K562 (cell line): Measurements from ENCODE around the gene COL23A1. TPM values are rescaled to one million over a fixed set of nuclear protein-coding genes. Genes with fewer than 3 reads are reported as not detected.

Source experiments
- ATAC-seq: fragments of 200-7000 bp; cut with Tn5 transposase; 3 replicates; pipeline ENCODE4 v1.9.1; 2020; ENCODE audit warnings: moderate library complexity
- BruUV-seq: library from RNA; stranded (reverse); fragments of 400-500 nt; replicated peaks from 2 replicates; lab custom pipeline; 2021; lab: Mats Ljungman, UMichigan
- CTCF ChIA-PET: fragments of 300-600 bp; formaldehyde crosslinking; extraction: SDS; loops from one replicate; lab custom pipeline; 2021; ENCODE audit warnings: low intra/inter-chr PET ratio; lab: Yijun Ruan, JAX
- POLR2A ChIA-PET: fragments of 300-600, 350-650 bp; sonication (Branson Sonifier 250); formaldehyde crosslinking; extraction: SDS; loops from one replicate; lab custom pipeline; 2021; ENCODE audit warnings: antibody characterized with exemption, inconsistent platforms; lab: Yijun Ruan, JAX
- DNase-seq, 4 experiments: peaks; one replicate each; pipeline versions ENCODE4 v3.0.0 to v3.0.0-alpha.2; 2011 to 2018; ENCODE audit warnings: low spot score in 3 of 4, mixed read lengths in 3 of 4; ENCODE audit errors: extremely low read depth in 1 of 4
- FAIRE-seq: peaks from 2 replicates; lab custom pipeline; 2011; peaks lifted over from hg19 to GRCh38; lab: Jason Lieb, UNC
- H2AFZ ChIP-seq: 2 replicates; pipeline ENCODE4 v1.6.0; 2011; ENCODE audit warnings: low read depth, low read length, control low read depth, inconsistent platforms
- H3K27ac ChIP-seq: fragments of 200-600 bp; 3 replicates; pipeline ENCODE4 v1.8.0; 2011; ENCODE audit warnings: low read depth, mild to moderate bottlenecking, control low read depth, inconsistent platforms, low read length, moderate library complexity, mixed read lengths; ENCODE audit errors: extremely low read depth
- H3K27me3 ChIP-seq, 2 experiments: fragments of 300-600 bp in 1 of 2; 2 replicates in 1 of 2; 3 replicates in 1 of 2; pipeline versions ENCODE4 v1.6.0 to v1.8.0; 2011; ENCODE audit warnings: inconsistent platforms in 2 of 2, low read length in 2 of 2, mild to moderate bottlenecking in 1 of 2, mixed read lengths in 1 of 2, moderate library complexity in 1 of 2; ENCODE audit not compliant: control insufficient read depth in 2 of 2, insufficient read depth in 2 of 2
- H3K36me3 ChIP-seq: fragments of 300-600 bp; 3 replicates; pipeline ENCODE4 v1.8.0; 2011; ENCODE audit warnings: mild to moderate bottlenecking, low read length, inconsistent platforms; ENCODE audit not compliant: control insufficient read depth, insufficient read depth
- H3K4me1 ChIP-seq, 2 experiments: fragments of 200-600 bp in 1 of 2; replicated peaks in 1 of 2; 2 replicates in 1 of 2; 3 replicates in 1 of 2; pipeline versions ENCODE4 v1.5.1 to v1.8.0; 2011; ENCODE audit warnings: inconsistent platforms in 2 of 2, low read length in 2 of 2, mild to moderate bottlenecking in 1 of 2, mixed read lengths in 1 of 2, moderate library complexity in 1 of 2; ENCODE audit not compliant: control insufficient read depth in 2 of 2, insufficient read depth in 2 of 2
- H3K4me2 ChIP-seq: 2 replicates; pipeline ENCODE4 v1.6.1; 2011; ENCODE audit warnings: low read length, control low read depth, inconsistent platforms, mixed read lengths; ENCODE audit not compliant: insufficient read depth
- H3K4me3 ChIP-seq: fragments of 200-600 bp; sonication (generic), shearing (Covaris generic); 2 replicates; pipeline ENCODE4 v1.5.1; 2016; ENCODE audit warnings: control low read depth, inconsistent platforms
- H3K79me2 ChIP-seq: fragments of 200-600 bp; 3 replicates; pipeline ENCODE4 v1.8.0; 2011; ENCODE audit warnings: low read length, inconsistent platforms; ENCODE audit not compliant: control insufficient read depth, insufficient read depth
- H3K9ac ChIP-seq, 2 experiments: 2 replicates each; pipeline versions ENCODE4 v1.6.0 to v1.6.1; 2011; ENCODE audit warnings: low read depth in 2 of 2, low read length in 2 of 2, control low read depth in 1 of 2, inconsistent platforms in 1 of 2, mild to moderate bottlenecking in 1 of 2, mixed read lengths in 1 of 2; ENCODE audit not compliant: insufficient read depth in 1 of 2
- H3K9me1 ChIP-seq: one replicate; pipeline ENCODE4 v1.6.0; 2011; ENCODE audit warnings: inconsistent platforms, mild to moderate bottlenecking, low read length, moderate library complexity; ENCODE audit not compliant: control insufficient read depth, insufficient read depth
- H3K9me3 ChIP-seq: replicated peaks from 2 replicates; pipeline ENCODE4 v1.5.1; 2011; ENCODE audit warnings: low read depth, low read length, inconsistent platforms; ENCODE audit not compliant: control insufficient read depth, insufficient read depth
- H4K20me1 ChIP-seq: replicated peaks from 2 replicates; pipeline ENCODE4 v1.6.1; 2011; ENCODE audit warnings: low read length, inconsistent platforms, mixed read lengths; ENCODE audit not compliant: control insufficient read depth, insufficient read depth
- CBX3 ChIP-seq, 2 experiments: IDR thresholded peaks; 1 replicate in 1 of 2; 2 replicates in 1 of 2; pipeline ENCODE4 v1.6.1; 2012; ENCODE audit warnings: inconsistent platforms in 2 of 2, low read length in 2 of 2, borderline replicate concordance in 1 of 2, control low read depth in 1 of 2
- CC2D1A ChIP-seq: fragments of 450-650 bp; IDR thresholded peaks from 2 replicates; pipeline ENCODE4 v1.6.1; 2017; ENCODE audit warnings: mild to moderate bottlenecking
- CCAR2 ChIP-seq: fragments of 200-400 bp; formaldehyde crosslinking; IDR thresholded peaks from 2 replicates; pipeline ENCODE4 v1.6.1; 2017; ENCODE audit warnings: mild to moderate bottlenecking, low read depth, low read length
- CHD1 ChIP-seq: fragments of 200-600 bp; sonication (generic); IDR thresholded peaks from one replicate; pipeline ENCODE4 v1.6.1; 2012; ENCODE audit warnings: mild to moderate bottlenecking, moderate library complexity, low read length, inconsistent platforms
- CXXC5 ChIP-seq: fragments of 250-450 bp; sonication (Bioruptor Pico); IDR thresholded peaks from 2 replicates; pipeline ENCODE4 v1.8.0; 2022; ENCODE audit warnings: inconsistent platforms, mild to moderate bottlenecking, moderate library complexity
- E2F6 ChIP-seq, 2 experiments: IDR thresholded peaks; 2 replicates each; pipeline ENCODE4 v1.6.1; 2011; ENCODE audit warnings: borderline replicate concordance in 1 of 2, control low read depth in 1 of 2, low read depth in 1 of 2, low read length in 1 of 2, mild to moderate bottlenecking in 1 of 2, mixed read lengths in 1 of 2, moderate library complexity in 1 of 2; ENCODE audit not compliant: insufficient read depth in 1 of 2, insufficient read length in 1 of 2, poor library complexity in 1 of 2, severe bottlenecking in 1 of 2; ENCODE audit errors: extremely low read depth in 1 of 2
- ELF2 ChIP-seq: fragments of 250-450 bp; sonication (Bioruptor Pico); IDR thresholded peaks from 2 replicates; pipeline ENCODE4 v1.5.0; 2021; ENCODE audit warnings: mild to moderate bottlenecking
- FIP1L1 ChIP-seq: fragments of 200-400 bp; formaldehyde crosslinking; IDR thresholded peaks from 2 replicates; pipeline ENCODE4 v1.6.1; 2018; ENCODE audit warnings: mild to moderate bottlenecking, low read depth, low read length; ENCODE audit not compliant: poor library complexity, severe bottlenecking
- HMG20A ChIP-seq: fragments of 450-650 bp; formaldehyde crosslinking; conservative IDR thresholded peaks from 2 replicates; pipeline ENCODE4 v1.4.0; 2020; ENCODE audit warnings: mild to moderate bottlenecking, mixed read lengths
- HMGN3 ChIP-seq: IDR thresholded peaks from 2 replicates; pipeline ENCODE4 v1.6.1; 2011; ENCODE audit warnings: borderline replicate concordance, low read depth, mild to moderate bottlenecking, mixed read lengths, low read length; ENCODE audit not compliant: insufficient read length; ENCODE audit errors: extremely low read depth
- KLF13 ChIP-seq: fragments of 450-650 bp; IDR thresholded peaks from 2 replicates; pipeline ENCODE4 v1.6.1; 2016; ENCODE audit warnings: missing genetic modification characterization, low read depth, mild to moderate bottlenecking, missing compliant biosample characterization, moderate library complexity, borderline replicate concordance
- MXI1 ChIP-seq: IDR thresholded peaks from 2 replicates; pipeline ENCODE4 v1.6.1; 2011; ENCODE audit warnings: low read depth, mild to moderate bottlenecking, improper control_type of control experiment, low read length
- MYC ChIP-seq, 2 experiments: fragments of 250-450 bp in 1 of 2; sonication (Bioruptor Pico) in 1 of 2; IDR thresholded peaks; 2 replicates each; pipeline versions ENCODE4 v1.5.1 to v1.6.1; 2012 to 2021; ENCODE audit warnings: low read depth in 2 of 2, borderline replicate concordance in 1 of 2, improper control_type of control experiment in 1 of 2, low read length in 1 of 2, mild to moderate bottlenecking in 1 of 2, moderate library complexity in 1 of 2
- POLR2G ChIP-seq: fragments of 200-400 bp; formaldehyde crosslinking; IDR thresholded peaks from 2 replicates; pipeline ENCODE4 v1.6.1; 2017; ENCODE audit warnings: low read depth, mild to moderate bottlenecking, antibody characterized with exemption, low read length, moderate library complexity
- RBM25 ChIP-seq: fragments of 200-400 bp; formaldehyde crosslinking; IDR thresholded peaks from 2 replicates; pipeline ENCODE4 v1.6.1; 2018; ENCODE audit warnings: low read length, low read depth, moderate library complexity; ENCODE audit not compliant: severe bottlenecking
- ZNF175 ChIP-seq: fragments of 200-800 bp; sonication (Bioruptor generic); IDR thresholded peaks from 2 replicates; pipeline ENCODE4 v1.6.1; 2016; ENCODE audit warnings: low read depth, mild to moderate bottlenecking, missing genetic modification characterization, missing compliant biosample characterization
- ZNF197 ChIP-seq: fragments of 200-800 bp; sonication (Bioruptor generic); IDR thresholded peaks from 2 replicates; pipeline ENCODE4 v1.6.1; 2016; ENCODE audit warnings: low read depth, missing genetic modification characterization, missing compliant biosample characterization
- ZNF354B ChIP-seq: fragments of 250-450 bp; sonication (Bioruptor Pico); IDR thresholded peaks from 2 replicates; pipeline ENCODE4 v1.4.0; 2020
- WGBS: fragments of 100-300 bp; shearing (Covaris generic); methylation state at CpG from one replicate; pipeline ENCODE4 v1.1.6; 2016; ENCODE audit warnings: low coverage, mixed read lengths; ENCODE audit not compliant: insufficient coverage; ENCODE audit errors: missing lambda C conversion rate; 5-methylcytosine and 5-hydroxymethylcytosine counted together
- in situ Hi-C: fragments of 300-500 bp; cut with MboI; formaldehyde crosslinking; loops from 4 replicates; pipeline ENCODE4 v1.15.0; 2018; ENCODE audit warnings: inconsistent platforms, mixed read lengths
- intact Hi-C: fragments of 100-400 bp; cut with micrococcal nuclease; formaldehyde crosslinking; loops from 2 replicates; pipeline ENCODE4 v1.14.2; 2022
- polyA plus RNA-seq, 8 experiments: library from polyadenylated mRNA; depleted of rRNA in 4 of 8; stranded (reverse) in 5 of 8; unstranded in 3 of 8; fragments of >200 nt; fragmentation: Nextera tagmentation in 2 of 8; fragmentation: Illumina TruSeq in 1 of 8; extraction: Ambion mirVana in 2 of 8; extraction: Trizol in 1 of 8; gene quantifications; 2 replicates each; pipeline versions ENCODE4 v1.2.1 to v1.2.3, GENCODE V29; 2011 to 2014; ENCODE audit warnings: inconsistent platforms in 1 of 8, missing spikeins in 1 of 8
- total RNA-seq, 7 experiments: library from RNA; depleted of rRNA in 6 of 7; stranded (reverse); fragments of >200 nt in 6 of 7; fragmentation: Illumina TruSeq in 2 of 7; extraction: Trizol in 2 of 7; gene quantifications; 2 replicates each; pipeline versions ENCODE4 v1.2.1 to v1.2.3, GENCODE V29; 2011 to 2021; ENCODE audit warnings: low replicate concordance in 1 of 7
- TF ChIP-seq, protein P1 (sequence below): fragments of 250-450 bp; sonication (Bioruptor Pico); IDR thresholded peaks from 2 replicates; pipeline ENCODE4 v1.8.0; 2022; ENCODE audit warnings: moderate library complexity, mild to moderate bottlenecking, inconsistent platforms

Gene COL23A1
- total and polyA plus RNA-seq, 9 of the 15 experiments (the other 6 are each of a cell fraction or from before 2014, with no cell fraction given) = 0.09 TPM; not detected in 8

DNA sequence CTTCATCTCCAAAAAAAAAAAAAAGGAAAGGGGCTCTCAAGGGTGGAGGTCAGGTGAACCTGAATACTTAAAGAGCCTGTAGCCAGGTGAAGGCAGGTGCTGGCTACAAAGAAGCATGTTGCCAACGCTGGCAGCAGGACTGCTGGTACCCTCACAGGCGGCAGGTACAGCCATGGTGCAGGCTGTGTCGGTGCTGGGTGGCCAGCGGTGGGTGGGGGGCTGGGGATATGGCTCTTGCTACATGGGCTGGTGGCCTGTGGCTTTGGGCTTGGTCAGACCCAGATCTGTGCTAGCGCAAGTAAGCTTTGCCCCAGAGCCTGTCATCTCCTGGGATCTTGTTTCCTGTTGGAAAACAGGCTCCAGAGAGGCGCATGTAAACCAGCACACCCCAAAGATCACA, 271.3 kb downstream of the COL23A1 start:
- ChIA-PET POLR2A (no interaction called here), CTCF (no interaction called here)
- H3K4me3 ChIP-seq = no peak overlapping the region
- FAIRE-seq = no peak
- ATAC-seq = no peak
- intact Hi-C loops (no loop called here), in situ Hi-C loops (no loop called here)
- DNase-seq = no peak
- H3K4me2 ChIP-seq = no peak overlapping the region
- H3K9ac ChIP-seq = no peak overlapping the region
- no peak overlapping the region for H2AFZ ChIP-seq
- WGBS = 7% methylated on average over 5 of the region's 6 CpGs
- H3K27me3 ChIP-seq = peaks cover 8 to 47% of the 10 kb centered on the region in 2 experiments; a peak in 4 of 5 replicates
- H3K36me3 ChIP-seq = no peaks in the 10 kb centered on the region
- H3K79me2 ChIP-seq = no peaks in the 10 kb centered on the region
- no peak for TF ChIP-seq HMG20A (CRISPR knock-in tag)
- no peak for TF ChIP-seq ELF2 (CRISPR knock-in tag)
- no peak for TF ChIP-seq CBX3 (IDR thresholded peaks at IDR 0.05; ENCODE audit: borderline replicate concordance in 1 of 2, low read length in 2 of 2)
- TF ChIP-seq ZNF354B = no peak
- no peak for TF ChIP-seq CXXC5 (CRISPR knock-in tag)
- TF ChIP-seq, protein P1, sequence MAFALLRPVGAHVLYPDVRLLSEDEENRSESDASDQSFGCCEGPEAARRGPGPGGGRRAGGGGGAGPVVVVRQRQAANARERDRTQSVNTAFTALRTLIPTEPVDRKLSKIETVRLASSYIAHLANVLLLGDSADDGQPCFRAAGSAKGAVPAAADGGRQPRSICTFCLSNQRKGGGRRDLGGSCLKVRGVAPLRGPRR = no peak
- no peak for TF ChIP-seq MXI1
- no peak for TF ChIP-seq ZNF175 (CRISPR knock-in tag)
- TF ChIP-seq HMGN3 = no peak
- TF ChIP-seq CHD1 = no peak
- TF ChIP-seq FIP1L1 = no peak
- TF ChIP-seq E2F6 (IDR thresholded peaks at IDR 0.05; ENCODE audit: borderline replicate concordance in 1 of 2, extremely low read depth in 1 of 2, insufficient read depth in 1 of 2, insufficient read length in 1 of 2, low read depth in 1 of 2, low read length in 1 of 2, poor library complexity in 1 of 2, severe bottlenecking in 1 of 2) = no peak
- no peak for TF ChIP-seq CC2D1A
- no peak for TF ChIP-seq POLR2G
- no peak for TF ChIP-seq KLF13 (tag)
- TF ChIP-seq MYC (IDR thresholded peaks at IDR 0.05; ENCODE audit: low read depth, low read length) = no peak
- no peak for TF ChIP-seq MYC (CRISPR knock-in tag; IDR thresholded peaks at IDR 0.05; ENCODE audit: borderline replicate concordance, low read depth)
- TF ChIP-seq RBM25 = no peak
- no peak for TF ChIP-seq CCAR2
- no peak for TF ChIP-seq ZNF197 (CRISPR knock-in tag)
- no peak overlapping the region for H3K27ac ChIP-seq
- H3K9me3 ChIP-seq = no peaks in the 10 kb centered on the region
- H4K20me1 ChIP-seq = no peaks in the 10 kb centered on the region
- BruUV-seq = no TSS peak
- H3K4me1 ChIP-seq = no peaks in the 10 kb centered on the region
- peaks cover 3% of the 10 kb centered on the region for H3K9me1 ChIP-seq
